ENCODE data around the gene NXF2.
"Not testable (repeated sequence)": the region's sequence is repeated elsewhere in the genome, so short reads cannot be mapped to it uniquely, and the experiment has no call there.

The NXF2 gene, protein sequence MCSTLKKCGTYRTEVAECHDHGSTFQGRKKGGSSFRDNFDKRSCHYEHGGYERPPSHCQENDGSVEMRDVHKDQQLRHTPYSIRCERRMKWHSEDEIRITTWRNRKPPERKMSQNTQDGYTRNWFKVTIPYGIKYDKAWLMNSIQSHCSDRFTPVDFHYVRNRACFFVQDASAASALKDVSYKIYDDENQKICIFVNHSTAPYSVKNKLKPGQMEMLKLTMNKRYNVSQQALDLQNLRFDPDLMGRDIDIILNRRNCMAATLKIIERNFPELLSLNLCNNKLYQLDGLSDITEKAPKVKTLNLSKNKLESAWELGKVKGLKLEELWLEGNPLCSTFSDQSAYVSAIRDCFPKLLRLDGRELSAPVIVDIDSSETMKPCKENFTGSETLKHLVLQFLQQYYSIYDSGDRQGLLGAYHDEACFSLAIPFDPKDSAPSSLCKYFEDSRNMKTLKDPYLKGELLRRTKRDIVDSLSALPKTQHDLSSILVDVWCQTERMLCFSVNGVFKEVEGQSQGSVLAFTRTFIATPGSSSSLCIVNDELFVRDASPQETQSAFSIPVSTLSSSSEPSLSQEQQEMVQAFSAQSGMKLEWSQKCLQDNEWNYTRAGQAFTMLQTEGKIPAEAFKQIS

DNA sequence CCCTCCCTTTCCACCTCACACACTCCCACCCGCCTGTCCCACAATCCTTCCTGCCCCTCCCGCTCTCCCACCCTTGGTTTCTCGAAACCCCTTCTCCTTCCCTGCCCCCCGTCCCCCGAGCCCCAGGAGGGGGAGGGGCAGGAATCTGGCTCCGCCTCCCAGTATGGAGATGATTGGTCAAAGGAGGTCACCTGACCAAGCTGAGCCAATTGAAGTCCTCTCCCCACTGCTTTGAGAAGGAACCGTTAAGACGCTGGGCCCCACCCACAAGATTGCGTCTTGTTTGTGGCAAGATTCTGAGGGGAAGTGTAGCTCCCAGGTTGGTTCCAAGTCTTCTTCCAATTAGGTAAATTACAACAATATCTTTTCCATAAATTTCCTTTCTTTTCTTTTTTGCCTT is at the start of gene NXF2:
NXF2 (plus strand) TSS at position 275 of the 400 bp plus-strand sequence. CDS start 59,912 bp downstream, outside the sequence.
- not testable (repeated sequence) for DNase-seq (ENCODE audit: low read depth, low spot score)

DNA sequence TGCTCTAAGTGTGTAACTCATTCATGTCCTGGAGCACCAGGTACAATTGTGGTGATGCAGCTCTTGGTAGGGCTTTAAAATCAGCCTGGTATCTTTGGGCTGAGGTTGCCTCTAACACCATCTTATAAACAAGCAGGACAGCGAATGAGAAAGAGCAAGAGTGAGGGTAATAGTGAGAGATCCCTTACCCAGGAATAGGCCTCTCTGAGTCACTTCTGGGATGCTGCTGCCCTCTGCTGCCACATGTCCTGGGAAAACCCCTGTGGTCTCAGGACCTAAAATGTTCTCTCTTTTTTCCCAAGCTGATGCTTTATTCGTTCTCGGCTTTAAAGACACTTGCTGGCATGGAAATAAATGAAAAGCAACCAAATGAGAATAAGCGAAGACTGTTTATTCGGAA is 39.0 kb upstream of the NXF2 start:
- not testable (repeated sequence) for DNase-seq (ENCODE audit: low read depth, low spot score)

DNA sequence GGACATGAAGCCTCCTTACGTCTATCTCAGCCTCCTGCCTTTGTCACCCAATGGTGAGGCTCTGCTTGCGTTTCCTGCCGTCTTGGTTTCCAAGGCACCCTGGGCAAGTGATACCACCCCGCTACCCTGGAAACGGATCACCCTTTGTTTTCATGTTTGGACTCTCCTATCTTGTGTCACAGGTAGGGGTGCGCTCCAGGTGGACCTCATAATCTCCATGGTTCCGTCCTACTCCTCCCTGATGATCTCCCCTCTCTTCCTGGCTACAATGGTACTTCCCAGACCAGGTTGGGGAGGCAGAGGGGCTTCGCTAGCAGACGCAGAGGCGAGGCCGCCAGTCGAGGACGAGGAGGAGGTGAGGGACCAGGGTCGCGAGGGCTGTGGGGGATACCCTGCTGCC is 32.0 kb upstream of the NXF2 start, which contains the start of gene TCP11X1:
TCP11X1 (plus strand) TSS at position 316 of the 400 bp plus-strand sequence.
- not testable (repeated sequence) for DNase-seq (ENCODE audit: low read depth, low spot score)

DNA sequence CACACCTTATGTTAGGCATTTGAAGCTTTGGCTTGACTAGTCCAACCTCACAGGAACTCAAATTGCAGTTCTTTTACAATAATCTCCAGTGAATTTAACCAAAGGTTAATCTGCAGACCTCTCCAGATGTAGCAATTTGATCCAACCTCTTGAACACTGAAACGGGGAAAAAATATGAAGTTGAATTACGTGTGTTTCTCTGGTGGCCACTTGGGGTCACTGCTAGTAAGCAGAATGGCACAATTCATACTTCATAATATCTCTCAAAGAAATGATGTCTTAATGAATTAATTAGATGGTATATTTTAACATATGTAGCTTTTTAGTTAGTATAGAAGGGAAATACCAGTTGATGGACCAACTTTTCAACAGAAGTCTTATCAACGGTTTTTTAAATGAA is 30.5 kb upstream of the NXF2 start:
- not testable (repeated sequence) for DNase-seq (ENCODE audit: low read depth, low spot score)

DNA sequence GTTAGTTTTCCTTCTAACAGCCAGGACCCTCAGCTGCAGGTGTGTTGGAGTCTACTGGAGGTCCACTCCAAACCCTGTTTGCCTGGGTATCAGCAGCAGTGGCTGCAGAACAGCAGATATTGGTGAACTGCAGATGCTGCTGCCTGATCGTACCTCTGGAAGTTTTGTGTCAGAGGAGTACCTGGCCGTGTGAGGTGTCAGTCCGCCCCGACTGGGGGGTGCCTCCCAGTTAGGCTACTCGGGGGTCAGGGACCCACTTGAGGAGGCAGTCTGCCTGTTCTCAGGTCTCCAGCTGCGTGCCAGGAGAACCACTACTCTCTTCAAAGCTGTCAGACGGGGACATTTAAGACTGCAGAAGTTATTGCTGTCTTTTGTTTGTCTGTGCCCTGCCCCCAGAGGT is 11.3 kb upstream of the NXF2 start:
- DNase-seq (ENCODE audit: low read depth, low spot score): not testable (repeated sequence)

DNA sequence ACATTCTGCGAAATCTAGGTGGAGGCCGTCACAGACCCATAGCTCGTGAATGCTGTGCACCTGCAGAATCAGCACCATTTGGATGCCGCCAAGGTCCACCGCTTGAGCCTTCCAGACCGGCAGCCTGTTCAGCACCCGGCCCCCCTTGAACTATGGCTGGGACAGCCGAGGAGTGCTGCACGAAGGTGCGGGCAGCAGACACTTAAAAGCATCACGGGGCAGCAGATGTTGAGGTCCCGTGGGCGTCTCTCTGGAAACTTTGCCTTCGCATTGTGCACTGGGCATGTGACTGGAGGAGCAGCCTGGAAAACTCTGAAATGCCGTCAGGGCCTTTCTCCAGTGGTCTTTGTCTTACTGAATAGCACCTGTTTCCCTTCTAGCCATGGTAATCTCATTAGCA is 6.7 kb upstream of the NXF2 start:
- DNase-seq (ENCODE audit: low read depth, low spot score): not testable (repeated sequence)

DNA sequence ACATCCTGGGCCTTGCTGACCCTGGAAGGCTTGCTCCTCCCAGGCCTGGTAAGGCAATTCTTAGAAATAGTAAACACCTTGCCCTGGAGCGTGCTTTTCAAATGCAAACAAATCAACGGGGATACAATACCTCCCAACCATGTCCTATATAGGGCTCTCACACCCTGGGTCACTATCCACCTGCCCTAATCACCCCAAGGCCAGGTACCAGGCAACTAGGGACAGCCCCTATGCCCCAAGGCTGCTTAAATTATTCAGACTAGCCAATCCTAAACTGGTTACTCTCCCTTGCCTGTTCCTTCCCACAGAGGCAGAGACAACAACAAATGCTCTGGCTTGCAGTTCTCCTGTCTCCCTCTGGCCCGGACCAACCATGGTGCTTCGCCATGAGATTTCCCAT is 25.3 kb downstream of the NXF2 start:
- DNase-seq (ENCODE audit: low read depth, low spot score): not testable (repeated sequence)

DNA sequence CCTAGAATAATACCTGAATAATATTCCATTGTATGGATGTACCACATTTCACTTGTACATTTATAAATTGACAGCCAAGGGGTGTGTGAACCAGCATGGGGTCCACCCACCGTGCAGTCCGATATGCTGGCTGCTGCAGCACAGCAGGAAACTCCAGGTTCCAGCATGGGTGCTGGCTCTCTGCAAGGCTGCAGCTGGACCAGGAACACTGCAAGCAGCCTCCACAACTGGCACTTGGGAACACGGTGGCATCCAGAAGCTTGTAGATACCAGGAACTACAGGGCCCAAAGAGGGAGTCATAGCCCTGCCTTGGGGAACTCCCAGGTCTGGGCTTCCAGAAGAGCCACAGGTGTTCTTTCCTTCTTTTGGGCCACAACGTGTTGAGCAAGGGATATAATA is 91.2 kb downstream of the NXF2 start:
- DNase-seq (ENCODE audit: low read depth, low spot score): no peak

DNA sequence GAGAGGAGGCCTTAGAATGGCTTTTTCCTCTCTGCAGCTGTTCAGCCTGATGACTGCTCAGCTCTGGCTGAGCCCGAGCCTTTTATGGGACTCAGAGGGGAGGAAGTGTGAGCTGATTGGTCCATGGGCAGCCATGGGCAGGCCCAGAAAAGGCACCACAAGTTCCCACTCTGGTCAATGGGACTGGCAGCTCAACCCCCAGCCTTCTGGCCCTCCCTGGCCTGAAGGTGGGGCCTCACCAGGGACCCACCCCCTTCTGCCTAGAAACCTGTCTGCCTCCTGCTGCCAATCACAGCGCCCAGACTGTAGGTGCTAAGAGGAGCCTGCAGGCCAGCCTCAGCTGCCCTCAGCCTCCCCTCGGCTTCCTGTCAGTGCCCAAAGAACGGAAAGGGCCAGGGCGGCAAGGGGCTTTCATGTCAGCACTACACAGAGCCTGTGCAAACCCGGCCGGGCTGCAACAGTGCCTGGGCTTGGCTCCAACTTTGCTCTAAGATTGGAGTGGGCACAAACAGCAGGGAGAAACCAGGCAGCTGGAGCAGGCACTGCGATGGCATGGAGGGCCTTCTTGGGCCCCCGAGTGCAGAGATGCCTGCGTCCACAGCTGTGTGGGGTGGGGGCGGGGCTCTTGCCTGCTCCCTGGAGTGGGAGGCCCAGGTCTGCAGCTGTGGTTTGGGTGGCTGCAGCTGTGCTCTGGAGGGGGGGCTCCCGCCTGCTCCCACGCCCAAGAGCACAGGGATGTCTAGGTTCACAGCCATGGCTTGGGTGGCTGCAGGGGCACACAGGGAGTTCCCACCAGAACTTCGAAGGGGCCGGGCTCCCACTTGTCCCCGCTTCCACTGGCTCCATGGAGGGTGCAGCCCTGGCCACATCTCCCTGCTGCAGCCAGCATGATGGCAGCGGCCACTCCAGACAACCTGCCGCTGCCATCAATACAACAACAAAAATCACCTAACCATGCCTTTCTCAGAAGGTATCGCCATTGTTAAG is 92.6 kb downstream of the NXF2 start:
- no peak for DNase-seq (ENCODE audit: low read depth, low spot score)

DNA sequence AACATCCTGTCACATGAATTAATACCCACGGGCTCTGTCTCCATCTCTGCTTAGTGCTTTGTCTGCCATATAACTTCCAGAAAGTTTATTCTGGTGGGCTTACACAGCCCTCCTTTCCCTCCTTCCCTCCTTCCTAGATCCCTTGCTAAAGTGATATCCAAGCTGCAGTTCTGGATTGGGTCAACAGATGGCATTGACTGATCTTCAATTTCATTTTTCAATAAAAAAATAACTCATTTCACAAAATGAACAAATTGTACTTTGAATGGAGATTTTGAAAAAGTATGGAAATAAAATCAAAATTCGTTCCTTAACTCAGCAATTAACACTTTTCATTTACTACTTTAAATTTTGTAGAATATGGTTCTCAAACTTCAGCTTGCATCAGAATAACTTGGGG is 94.9 kb downstream of the NXF2 start:
- no peak for DNase-seq (ENCODE audit: low read depth, low spot score)

DNA sequence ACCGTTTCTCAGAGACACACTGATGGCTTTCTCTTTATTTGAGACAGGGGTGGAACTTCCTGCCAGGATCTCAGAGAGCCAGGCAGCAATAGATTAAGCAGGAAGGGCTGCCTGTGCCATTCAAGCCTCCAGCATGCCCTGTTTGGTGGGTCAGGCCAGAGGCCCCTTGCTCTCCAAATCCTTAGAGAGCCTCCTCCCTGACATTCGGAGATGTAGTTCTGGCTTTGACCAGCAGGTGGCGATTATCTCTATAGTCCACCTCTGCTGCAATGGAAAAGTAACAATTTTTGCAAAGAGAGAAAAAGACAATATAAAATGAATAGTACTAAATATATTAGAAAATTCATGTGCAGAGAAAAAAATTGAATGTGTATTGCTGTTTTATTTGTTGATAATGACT is 98.9 kb downstream of the NXF2 start:
- no peak for DNase-seq (ENCODE audit: low read depth, low spot score)
